CD4-positive, alpha-beta T cell treated with Interleukin-4 for 4 hours (primary cell): ENCODE results near the gene PODNL1.
A peak's percentile ranks its signal among the peaks of the same experiment; 100 is the strongest.

Source experiments
- DNase-seq: peaks from one replicate; pipeline ENCODE4 v3.0.0-alpha.2; 2020

PODNL1 gene

GRCh38 chr19:13956365-13956744 is 18.1 kb upstream of the PODNL1 start:
- DNase-seq = no peak

GRCh38 chr19:13955662-13956364 is 17.6 kb upstream of the PODNL1 start:
- no peak for DNase-seq

- no peak for DNase-seq
These were observed 16.0 kb upstream of the PODNL1 start for GRCh38 chr19:13954185-13954584.

GRCh38 chr19:13952931-13953531 is 14.8 kb upstream of the PODNL1 start:
- no peak for DNase-seq

GRCh38 chr19:13952154-13952930 is 14.1 kb upstream of the PODNL1 start, which contains the start of gene DCAF15:
DCAF15 (plus strand) TSS chr19:13952509; CDS start chr19:13952513, 4 bp downstream.
- peak; percentile 100 for DNase-seq

GRCh38 chr19:13951799-13952153 is 13.6 kb upstream of the PODNL1 start:
- no peak for DNase-seq

GRCh38 chr19:13951043-13951442 is 12.8 kb upstream of the PODNL1 start:
- DNase-seq = no peak

- DNase-seq = no peak
These were observed 8.2 kb upstream of the PODNL1 start for GRCh38 chr19:13946414-13946813.

GRCh38 chr19:13942023-13942684 is 3.9 kb upstream of the PODNL1 start:
- DNase-seq = no peak

GRCh38 chr19:13937479-13938300 is 527 bp downstream of the PODNL1 start:
- no peak for DNase-seq

GRCh38 chr19:13935765-13936510 is 2.3 kb downstream of the PODNL1 start:
- DNase-seq = no peak

GRCh38 chr19:13934785-13935109 is 3.5 kb downstream of the PODNL1 start:
- no peak for DNase-seq

GRCh38 chr19:13932911-13933393 is 5.3 kb downstream of the PODNL1 start:
- no peak for DNase-seq

- no peak for DNase-seq
These were observed 6.0 kb downstream of the PODNL1 start for GRCh38 chr19:13932149-13932637.

GRCh38 chr19:13931391-13932148 is 6.6 kb downstream of the PODNL1 start:
- DNase-seq = no peak

- no peak for DNase-seq
These were observed 7.8 kb downstream of the PODNL1 start for GRCh38 chr19:13930402-13930801.

GRCh38 chr19:13929956-13930355 is 8.3 kb downstream of the PODNL1 start:
- no peak for DNase-seq

- no peak for DNase-seq
These were observed 8.9 kb downstream of the PODNL1 start for GRCh38 chr19:13929340-13929739.

GRCh38 chr19:13926715-13927114 is 11.5 kb downstream of the PODNL1 start:
- no peak for DNase-seq

- no peak for DNase-seq
These were observed 12.2 kb downstream of the PODNL1 start for GRCh38 chr19:13926010-13926409.
